Measurements from ENCODE around the gene ANXA5.

Gene ANXA5

GRCh38 chr4:121706595-121707021 is 9.8 kb upstream of the ANXA5 start:
- no peak overlapping the region for H3K23ac ChIP-seq (ENCODE audit: low read depth, low read length, poor library complexity)
- H3K27me3 ChIP-seq (ENCODE audit: control insufficient read depth in 3 of 3, insufficient read depth in 3 of 3, low read depth in 1 of 3, low read length in 3 of 3) = no peaks in the 10 kb centered on the region
- H3K18ac ChIP-seq (ENCODE audit: low read length) = no peak overlapping the region
- H2AFZ ChIP-seq (ENCODE audit: low read length) = no peak overlapping the region
- no peak overlapping the region for H2BK15ac ChIP-seq (ENCODE audit: low read length)
- peaks cover 0 to 8% of the 10 kb centered on the region in 2 donors for H3K9me3 ChIP-seq (replicated peaks in 1 of 2; ENCODE audit: control insufficient read depth in 2 of 2, insufficient read depth in 1 of 2, low read depth in 1 of 2, low read length in 2 of 2)
- peaks cover 0 to 6% of the 10 kb centered on the region in 2 donors for H3K4me1 ChIP-seq (ENCODE audit: control insufficient read depth in 2 of 2, insufficient read depth in 1 of 2, low read depth in 1 of 2, low read length in 2 of 2)
- H2BK120ac ChIP-seq (ENCODE audit: low read depth, low read length) = no peak overlapping the region
- no peak overlapping the region for H2BK5ac ChIP-seq (ENCODE audit: low read length)
- no peaks in the 10 kb centered on the region for H3K36me3 ChIP-seq (replicated peaks in 1 of 2; ENCODE audit: control insufficient read depth in 2 of 2, insufficient read depth in 2 of 2, low read length in 2 of 2)
- H3K14ac ChIP-seq (ENCODE audit: low read length) = no peak overlapping the region
- H4K8ac ChIP-seq (ENCODE audit: low read depth, low read length) = no peak overlapping the region
- H2AK5ac ChIP-seq (ENCODE audit: low read depth, low read length) = no peak overlapping the region
- no peak overlapping the region for H3K4me2 ChIP-seq (ENCODE audit: insufficient read depth, low read length, poor library complexity, severe bottlenecking)
- no peaks in the 10 kb centered on the region for H3K79me1 ChIP-seq (ENCODE audit: low read depth, low read length)
- DNase-seq (ENCODE audit: low spot score) = no peak
- no peak overlapping the region for H3K9ac ChIP-seq (ENCODE audit: low read depth, low read length, poor library complexity)
- H2BK12ac ChIP-seq (ENCODE audit: low read length) = no peak overlapping the region
- no peak overlapping the region for H3K27ac ChIP-seq (replicated peaks; ENCODE audit: low read length)
- H3K4me3 ChIP-seq (ENCODE audit: low read length in 2 of 2) = no peak overlapping the region
- H4K91ac ChIP-seq (ENCODE audit: low read depth, low read length, poor library complexity) = no peak overlapping the region
- no peak overlapping the region for H3K4ac ChIP-seq (ENCODE audit: low read length)
- WGBS, 2 donors (ENCODE audit: extremely low coverage in 2 of 2, insufficient read length in 2 of 2, insufficient replicate concordance in 1 of 2) = no CpG with 5 or more reads among the region's 4 CpGs

GRCh38 chr4:121705521-121705920 is 8.7 kb upstream of the ANXA5 start:
- H3K14ac ChIP-seq (ENCODE audit: low read length) = no peak overlapping the region
- no peak overlapping the region for H2BK15ac ChIP-seq (ENCODE audit: low read length)
- no peak overlapping the region for H2AK5ac ChIP-seq (ENCODE audit: low read depth, low read length)
- no peaks in the 10 kb centered on the region for H3K79me1 ChIP-seq (ENCODE audit: low read depth, low read length)
- WGBS, 2 donors (ENCODE audit: extremely low coverage in 2 of 2, insufficient read length in 2 of 2, insufficient replicate concordance in 1 of 2) = no CpG with 5 or more reads among the region's 6 CpGs
- no peak overlapping the region for H2AFZ ChIP-seq (ENCODE audit: low read length)
- H2BK120ac ChIP-seq (ENCODE audit: low read depth, low read length) = no peak overlapping the region
- H3K4me3 ChIP-seq (ENCODE audit: low read length in 2 of 2) = no peak overlapping the region
- H3K27ac ChIP-seq (replicated peaks; ENCODE audit: low read length) = no peak overlapping the region
- H2BK5ac ChIP-seq (ENCODE audit: low read length) = no peak overlapping the region
- no peak overlapping the region for H4K91ac ChIP-seq (ENCODE audit: low read depth, low read length, poor library complexity)
- H3K36me3 ChIP-seq (replicated peaks in 1 of 2; ENCODE audit: control insufficient read depth in 2 of 2, insufficient read depth in 2 of 2, low read length in 2 of 2) = no peaks in the 10 kb centered on the region
- no peak overlapping the region for H3K4me2 ChIP-seq (ENCODE audit: insufficient read depth, low read length, poor library complexity, severe bottlenecking)
- no peak overlapping the region for H3K4ac ChIP-seq (ENCODE audit: low read length)
- H3K9ac ChIP-seq (ENCODE audit: low read depth, low read length, poor library complexity) = no peak overlapping the region
- no peak overlapping the region for H3K18ac ChIP-seq (ENCODE audit: low read length)
- DNase-seq (ENCODE audit: low spot score) = no peak
- H3K9me3 ChIP-seq (replicated peaks in 1 of 2; ENCODE audit: control insufficient read depth in 2 of 2, insufficient read depth in 1 of 2, low read depth in 1 of 2, low read length in 2 of 2) = peaks cover 0 to 8% of the 10 kb centered on the region in 2 donors
- H3K27me3 ChIP-seq (ENCODE audit: control insufficient read depth in 3 of 3, insufficient read depth in 3 of 3, low read depth in 1 of 3, low read length in 3 of 3) = no peaks in the 10 kb centered on the region
- H2BK12ac ChIP-seq (ENCODE audit: low read length) = no peak overlapping the region
- no peak overlapping the region for H3K23ac ChIP-seq (ENCODE audit: low read depth, low read length, poor library complexity)
- peaks cover 0 to 6% of the 10 kb centered on the region in 2 donors for H3K4me1 ChIP-seq (ENCODE audit: control insufficient read depth in 2 of 2, insufficient read depth in 1 of 2, low read depth in 1 of 2, low read length in 2 of 2)
- no peak overlapping the region for H4K8ac ChIP-seq (ENCODE audit: low read depth, low read length)

- no CpG with 5 or more reads among the region's 4 CpGs for WGBS, 2 donors (ENCODE audit: extremely low coverage in 2 of 2, insufficient read length in 2 of 2, insufficient replicate concordance in 1 of 2)
- no peak overlapping the region for H3K4ac ChIP-seq (ENCODE audit: low read length)
- peaks cover 0 to 6% of the 10 kb centered on the region in 2 donors for H3K4me1 ChIP-seq (ENCODE audit: control insufficient read depth in 2 of 2, insufficient read depth in 1 of 2, low read depth in 1 of 2, low read length in 2 of 2)
- no peak overlapping the region for H2AK5ac ChIP-seq (ENCODE audit: low read depth, low read length)
- no peak overlapping the region for H3K9ac ChIP-seq (ENCODE audit: low read depth, low read length, poor library complexity)
- H3K27ac ChIP-seq (replicated peaks; ENCODE audit: low read length) = no peak overlapping the region
- H4K91ac ChIP-seq (ENCODE audit: low read depth, low read length, poor library complexity) = no peak overlapping the region
- no peak overlapping the region for H2BK15ac ChIP-seq (ENCODE audit: low read length)
- H3K4me3 ChIP-seq (ENCODE audit: low read length in 2 of 2) = no peak overlapping the region
- no peak overlapping the region for H3K14ac ChIP-seq (ENCODE audit: low read length)
- no peak for DNase-seq (ENCODE audit: low spot score)
- H3K18ac ChIP-seq (ENCODE audit: low read length) = no peak overlapping the region
- no peak overlapping the region for H3K4me2 ChIP-seq (ENCODE audit: insufficient read depth, low read length, poor library complexity, severe bottlenecking)
- H4K8ac ChIP-seq (ENCODE audit: low read depth, low read length) = no peak overlapping the region
- no peak overlapping the region for H2BK5ac ChIP-seq (ENCODE audit: low read length)
- H2BK120ac ChIP-seq (ENCODE audit: low read depth, low read length) = no peak overlapping the region
- H3K23ac ChIP-seq (ENCODE audit: low read depth, low read length, poor library complexity) = no peak overlapping the region
- no peak overlapping the region for H2BK12ac ChIP-seq (ENCODE audit: low read length)
- no peak overlapping the region for H2AFZ ChIP-seq (ENCODE audit: low read length)
- no peaks in the 10 kb centered on the region for H3K79me1 ChIP-seq (ENCODE audit: low read depth, low read length)
- no peaks in the 10 kb centered on the region for H3K36me3 ChIP-seq (replicated peaks in 1 of 2; ENCODE audit: control insufficient read depth in 2 of 2, insufficient read depth in 2 of 2, low read length in 2 of 2)
- no peaks in the 10 kb centered on the region for H3K27me3 ChIP-seq (ENCODE audit: control insufficient read depth in 3 of 3, insufficient read depth in 3 of 3, low read depth in 1 of 3, low read length in 3 of 3)
- H3K9me3 ChIP-seq (replicated peaks in 1 of 2; ENCODE audit: control insufficient read depth in 2 of 2, insufficient read depth in 1 of 2, low read depth in 1 of 2, low read length in 2 of 2) = peaks cover 0 to 8% of the 10 kb centered on the region in 2 donors
Measured at GRCh38 chr4:121702136-121702535, 5.4 kb upstream of the ANXA5 start.

- no peak overlapping the region for H2BK120ac ChIP-seq (ENCODE audit: low read depth, low read length)
Measured at GRCh38 chr4:121701263-121701662, 4.5 kb upstream of the ANXA5 start.

More at GRCh38 chr4:121701263-121701662, 4.5 kb upstream of the ANXA5 start:
- no CpG with 5 or more reads among the region's 3 CpGs for WGBS, 2 donors (ENCODE audit: extremely low coverage in 2 of 2, insufficient read length in 2 of 2, insufficient replicate concordance in 1 of 2)
- DNase-seq (ENCODE audit: low spot score) = no peak
- Histone ChIP-seq H2BK15ac (ENCODE audit: low read length) (no peak overlapping the region), H3K36me3 (replicated peaks in 1 of 2; ENCODE audit: control insufficient read depth in 2 of 2, insufficient read depth in 2 of 2, low read length in 2 of 2) (no peaks in the 10 kb centered on the region), H3K4ac (ENCODE audit: low read length) (no peak overlapping the region), H2BK12ac (ENCODE audit: low read length) (no peak overlapping the region), H2BK5ac (ENCODE audit: low read length) (no peak overlapping the region), H4K8ac (ENCODE audit: low read depth, low read length) (no peak overlapping the region), H3K9ac (ENCODE audit: low read depth, low read length, poor library complexity) (no peak overlapping the region), H3K4me2 (ENCODE audit: insufficient read depth, low read length, poor library complexity, severe bottlenecking) (no peak overlapping the region), H4K91ac (ENCODE audit: low read depth, low read length, poor library complexity) (no peak overlapping the region), H3K9me3 (replicated peaks in 1 of 2; ENCODE audit: control insufficient read depth in 2 of 2, insufficient read depth in 1 of 2, low read depth in 1 of 2, low read length in 2 of 2) (peaks cover 0 to 8% of the 10 kb centered on the region in 2 donors), H3K27ac (replicated peaks; ENCODE audit: low read length) (no peak overlapping the region), H3K27me3 (ENCODE audit: control insufficient read depth in 3 of 3, insufficient read depth in 3 of 3, low read depth in 1 of 3, low read length in 3 of 3) (no peaks in the 10 kb centered on the region), H2AFZ (ENCODE audit: low read length) (no peak overlapping the region), H3K79me1 (ENCODE audit: low read depth, low read length) (no peaks in the 10 kb centered on the region), H3K14ac (ENCODE audit: low read length) (no peak overlapping the region), H2AK5ac (ENCODE audit: low read depth, low read length) (no peak overlapping the region), H3K23ac (ENCODE audit: low read depth, low read length, poor library complexity) (no peak overlapping the region), H3K4me1 (ENCODE audit: control insufficient read depth in 2 of 2, insufficient read depth in 1 of 2, low read depth in 1 of 2, low read length in 2 of 2) (peaks cover 0 to 7% of the 10 kb centered on the region in 2 donors), H3K18ac (ENCODE audit: low read length) (peak overlapping the region; percentile 67), H3K4me3 (ENCODE audit: low read length in 2 of 2) (no peak overlapping the region)

Measured in neuronal stem cell (in vitro differentiated cells).